ENCODE measurements around the gene CEP41. TPM values are rescaled to one million over a fixed set of nuclear protein-coding genes. Genes with fewer than 3 reads are reported as not detected.

CEP41 gene
- total RNA-seq, 4 donors from 2014 or later = 1.8 to 6.2 (median 1.9) TPM

GRCh38 chr7:130433301-130433700 is 7.5 kb downstream of the CEP41 start:
- no peak for ATAC-seq
- no peak for DNase-seq
- intact Hi-C loops (cut with DNase I; ENCODE audit: low total_unique reads) = loop anchor here (2.0 kb wide), 1 partner anchor 88 kb away; the partner anchor contains the start of gene CPA5
- no peaks in the 10 kb centered on the region for H3K9me3 ChIP-seq
- peaks cover 4 to 16% of the 10 kb centered on the region in 2 donors for H3K4me1 ChIP-seq
- no peaks in the 10 kb centered on the region for H3K36me3 ChIP-seq
- in situ Hi-C loops (cut with MboI; ENCODE audit: low sequenced_read_pairs in 4 of 4) = no loop called here
- TF ChIP-seq POLR2A (IDR thresholded peaks at IDR 0.05) (no peak), CTCF (IDR thresholded peaks at IDR 0.05 in 4 of 5, conservative IDR thresholded peaks at IDR 0.05 in 1 of 5) (no peak)
- no peaks in the 10 kb centered on the region for H3K27me3 ChIP-seq
- H3K4me3 ChIP-seq = no peak overlapping the region
- no peak overlapping the region for H3K27ac ChIP-seq

- no peaks in the 10 kb centered on the region for H3K9me3 ChIP-seq
- H3K4me3 ChIP-seq = no peak overlapping the region
- H3K36me3 ChIP-seq = no peaks in the 10 kb centered on the region
- DNase-seq (no peak), ATAC-seq (no peak)
- H3K27me3 ChIP-seq = no peaks in the 10 kb centered on the region
- H3K27ac ChIP-seq = no peak overlapping the region
- TF ChIP-seq CTCF (IDR thresholded peaks at IDR 0.05 in 4 of 5, conservative IDR thresholded peaks at IDR 0.05 in 1 of 5) (no peak), POLR2A (IDR thresholded peaks at IDR 0.05) (no peak)
- in situ Hi-C loops (cut with MboI; ENCODE audit: low sequenced_read_pairs in 4 of 4) = no loop called here
- intact Hi-C loops (cut with DNase I; ENCODE audit: low total_unique reads) = loop anchor here (2.0 kb wide), 1 partner anchor 88 kb away; the partner anchor contains the start of gene CPA5
- peaks cover 4 to 16% of the 10 kb centered on the region in 2 donors for H3K4me1 ChIP-seq
These were observed 7.9 kb downstream of the CEP41 start for GRCh38 chr7:130432886-130433285.

- TF ChIP-seq CTCF (IDR thresholded peaks at IDR 0.05 in 4 of 5, conservative IDR thresholded peaks at IDR 0.05 in 1 of 5) = no peak
- TF ChIP-seq POLR2A (IDR thresholded peaks at IDR 0.05) = no peak
- Histone ChIP-seq H3K36me3 (no peaks in the 10 kb centered on the region), H3K27ac (peak overlapping the region; percentile 0 to 39 (median 31)), H3K27me3 (no peaks in the 10 kb centered on the region), H3K4me1 (peaks cover 4 to 16% of the 10 kb centered on the region in 2 donors), H3K9me3 (no peaks in the 10 kb centered on the region), H3K4me3 (peak overlapping the region; percentile 15 to 24 (median 18))
- in situ Hi-C loops (cut with MboI; ENCODE audit: low sequenced_read_pairs in 4 of 4) (no loop called here), intact Hi-C loops (cut with DNase I; ENCODE audit: low total_unique reads) (no loop called here)
- DNase-seq (no peak), ATAC-seq (no peak)
These were observed 9.8 kb downstream of the CEP41 start for GRCh38 chr7:130430841-130431666.

- peaks cover 4 to 16% of the 10 kb centered on the region in 2 donors for H3K4me1 ChIP-seq
- no peaks in the 10 kb centered on the region for H3K36me3 ChIP-seq
- H3K4me3 ChIP-seq = peak overlapping the region in 1 of 4 donors; percentile 20
- intact Hi-C loops (cut with DNase I; ENCODE audit: low total_unique reads) = no loop called here
- ATAC-seq (no peak), DNase-seq (no peak)
- no peaks in the 10 kb centered on the region for H3K27me3 ChIP-seq
- peak overlapping the region; percentile 0 to 39 (median 31) for H3K27ac ChIP-seq
- in situ Hi-C loops (cut with MboI; ENCODE audit: low sequenced_read_pairs in 4 of 4) = no loop called here
- H3K9me3 ChIP-seq = no peaks in the 10 kb centered on the region
- TF ChIP-seq POLR2A (IDR thresholded peaks at IDR 0.05) (no peak), CTCF (IDR thresholded peaks at IDR 0.05 in 4 of 5, conservative IDR thresholded peaks at IDR 0.05 in 1 of 5) (no peak)
These were observed 10.7 kb downstream of the CEP41 start for GRCh38 chr7:130430115-130430514.

Measured in gastrocnemius medialis (tissue), 4 donors.